ENCODE results near the gene SELENOT. TPM values are rescaled to one million over a fixed set of nuclear protein-coding genes. Genes with fewer than 3 reads are reported as not detected.

The SELENOT gene
- 20.0 TPM for polyA plus RNA-seq (2012; ENCODE audit: insufficient read length, low read depth)

GRCh38 chr3:150603153-150603979 lies at the start of gene SELENOT:
Gene SELENOT (plus strand): TSS chr3:150603321. CDS start chr3:150603363, 42 bp downstream.
- peak; percentile 97 for TF ChIP-seq POLR2AphosphoS5 (IDR thresholded peaks at IDR 0.05; ENCODE audit: low read depth, low read length)
- TF ChIP-seq FOXP2 (optimal IDR thresholded peaks at IDR 0.05; ENCODE audit: borderline replicate concordance, extremely low read depth, extremely low read length, insufficient read depth), result peak; percentile 17
- TF ChIP-seq REST (IDR thresholded peaks at IDR 0.05; ENCODE audit: insufficient read depth in 1 of 2, low read depth in 2 of 2, low read length in 2 of 2), result no peak
- no peak; the same call in 1 of the 2 replicates for TF ChIP-seq SIN3A (IDR thresholded peaks at IDR 0.05; ENCODE audit: borderline replicate concordance, insufficient read depth, low read length)

GRCh38 chr3:150555859-150556436 lies 47.2 kb upstream of the SELENOT start:
- TF ChIP-seq SIN3A (IDR thresholded peaks at IDR 0.05; ENCODE audit: borderline replicate concordance, insufficient read depth, low read length) (no peak), POLR2AphosphoS5 (IDR thresholded peaks at IDR 0.05; ENCODE audit: low read depth, low read length) (no peak), TAF1 (IDR thresholded peaks at IDR 0.05; ENCODE audit: borderline replicate concordance, insufficient read depth, low read length) (no peak), FOXP2 (optimal IDR thresholded peaks at IDR 0.05; ENCODE audit: borderline replicate concordance, extremely low read depth, extremely low read length, insufficient read depth) (no peak), REST (IDR thresholded peaks at IDR 0.05; ENCODE audit: insufficient read depth in 1 of 2, low read depth in 2 of 2, low read length in 2 of 2) (no peak)

- no peak for TF ChIP-seq FOXP2 (optimal IDR thresholded peaks at IDR 0.05; ENCODE audit: borderline replicate concordance, extremely low read depth, extremely low read length, insufficient read depth)
- no peak for TF ChIP-seq SIN3A (IDR thresholded peaks at IDR 0.05; ENCODE audit: borderline replicate concordance, insufficient read depth, low read length)
- no peak for TF ChIP-seq POLR2AphosphoS5 (IDR thresholded peaks at IDR 0.05; ENCODE audit: low read depth, low read length)
- no peak for TF ChIP-seq REST (IDR thresholded peaks at IDR 0.05; ENCODE audit: insufficient read depth in 1 of 2, low read depth in 2 of 2, low read length in 2 of 2)
- TF ChIP-seq TAF1 (IDR thresholded peaks at IDR 0.05; ENCODE audit: borderline replicate concordance, insufficient read depth, low read length), result no peak
These were observed 46.3 kb upstream of the SELENOT start for GRCh38 chr3:150556792-150557191.

GRCh38 chr3:150557725-150558124 lies 45.4 kb upstream of the SELENOT start:
- TF ChIP-seq POLR2AphosphoS5 (IDR thresholded peaks at IDR 0.05; ENCODE audit: low read depth, low read length) (no peak), TAF1 (IDR thresholded peaks at IDR 0.05; ENCODE audit: borderline replicate concordance, insufficient read depth, low read length) (no peak), FOXP2 (optimal IDR thresholded peaks at IDR 0.05; ENCODE audit: borderline replicate concordance, extremely low read depth, extremely low read length, insufficient read depth) (no peak), REST (IDR thresholded peaks at IDR 0.05; ENCODE audit: insufficient read depth in 1 of 2, low read depth in 2 of 2, low read length in 2 of 2) (no peak)

All from PFSK-1 (cell line).